Measurements from ENCODE around the gene MYO1F.

Gene MYO1F

DNA sequence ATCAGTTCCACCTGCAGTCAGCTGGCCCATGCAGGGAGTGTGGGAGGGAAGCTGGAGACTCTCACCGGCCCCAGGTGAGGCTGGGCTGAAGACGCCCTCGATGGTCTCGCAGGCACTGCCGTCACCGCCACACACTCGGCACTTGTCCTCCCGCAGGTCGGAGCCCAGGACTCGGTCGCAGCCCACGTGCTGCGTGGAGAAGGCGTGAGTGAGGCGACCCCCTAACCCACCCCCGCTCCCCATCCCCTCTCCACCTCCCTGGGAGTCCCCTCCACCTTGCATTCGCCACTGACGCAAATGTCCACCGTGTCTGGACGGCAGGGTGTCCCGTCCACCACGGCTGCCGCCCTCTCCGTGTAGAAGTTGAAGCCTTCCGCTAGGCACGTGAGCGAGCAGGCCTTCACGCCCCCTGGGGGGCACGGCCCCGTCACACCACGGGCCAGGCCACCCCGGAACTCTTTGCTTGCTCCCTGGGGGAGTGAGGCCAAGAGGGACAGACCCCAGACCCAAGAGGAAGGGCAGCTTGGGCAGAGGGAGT is 12.0 kb upstream of the MYO1F start:
- H3K4me3 ChIP-seq (ENCODE audit: low read depth, low read length), result no peak overlapping the region
- TF ChIP-seq, protein P1, sequence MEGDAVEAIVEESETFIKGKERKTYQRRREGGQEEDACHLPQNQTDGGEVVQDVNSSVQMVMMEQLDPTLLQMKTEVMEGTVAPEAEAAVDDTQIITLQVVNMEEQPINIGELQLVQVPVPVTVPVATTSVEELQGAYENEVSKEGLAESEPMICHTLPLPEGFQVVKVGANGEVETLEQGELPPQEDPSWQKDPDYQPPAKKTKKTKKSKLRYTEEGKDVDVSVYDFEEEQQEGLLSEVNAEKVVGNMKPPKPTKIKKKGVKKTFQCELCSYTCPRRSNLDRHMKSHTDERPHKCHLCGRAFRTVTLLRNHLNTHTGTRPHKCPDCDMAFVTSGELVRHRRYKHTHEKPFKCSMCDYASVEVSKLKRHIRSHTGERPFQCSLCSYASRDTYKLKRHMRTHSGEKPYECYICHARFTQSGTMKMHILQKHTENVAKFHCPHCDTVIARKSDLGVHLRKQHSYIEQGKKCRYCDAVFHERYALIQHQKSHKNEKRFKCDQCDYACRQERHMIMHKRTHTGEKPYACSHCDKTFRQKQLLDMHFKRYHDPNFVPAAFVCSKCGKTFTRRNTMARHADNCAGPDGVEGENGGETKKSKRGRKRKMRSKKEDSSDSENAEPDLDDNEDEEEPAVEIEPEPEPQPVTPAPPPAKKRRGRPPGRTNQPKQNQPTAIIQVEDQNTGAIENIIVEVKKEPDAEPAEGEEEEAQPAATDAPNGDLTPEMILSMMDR (IDR thresholded peaks at IDR 0.05; ENCODE audit: borderline replicate concordance, insufficient read depth, low read depth, low read length), result no peak

DNA sequence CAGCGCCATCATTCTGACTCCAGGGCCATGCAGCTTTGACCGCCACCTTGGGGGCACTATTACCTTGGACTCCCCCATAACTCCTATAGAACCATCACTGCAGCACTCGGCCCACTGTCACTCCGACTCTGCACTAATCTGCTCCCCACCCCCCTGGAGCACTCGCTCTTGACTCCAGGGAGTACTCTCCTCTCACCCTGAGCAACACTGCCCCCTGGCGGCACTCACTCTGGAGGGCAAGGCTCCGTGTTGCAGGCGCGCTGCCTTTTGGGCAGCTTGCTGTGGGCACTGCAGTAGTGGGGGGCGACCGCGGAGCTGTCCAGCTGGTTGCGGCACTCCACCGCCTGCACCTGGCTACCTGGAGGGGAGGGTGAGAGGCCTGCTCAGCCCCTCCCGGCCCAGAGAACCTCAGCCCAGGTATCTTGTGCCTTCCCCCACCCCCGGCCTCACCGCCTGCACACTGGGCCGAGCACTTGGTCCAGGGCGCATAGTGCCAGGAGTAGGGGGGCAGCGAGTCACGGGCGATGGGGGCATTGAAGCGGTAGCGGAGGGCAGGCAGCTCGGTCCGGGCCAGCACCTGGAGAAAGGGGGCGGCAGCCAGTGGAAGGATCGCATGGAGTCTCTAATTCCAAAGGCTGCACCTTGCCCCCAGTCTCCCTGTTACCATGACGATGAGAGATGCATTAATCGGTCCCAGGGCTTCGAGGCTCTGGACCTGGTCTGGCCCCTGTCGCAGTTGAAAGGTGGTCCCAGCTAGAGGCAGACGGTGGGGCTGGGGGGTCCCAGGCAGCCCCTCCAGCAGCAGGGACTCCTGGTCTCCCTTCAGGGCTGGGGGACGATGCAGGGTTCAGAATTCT is 8.9 kb upstream of the MYO1F start:
- H3K4me3 ChIP-seq (ENCODE audit: low read depth, low read length), result no peak overlapping the region
- TF ChIP-seq, protein P1 (IDR thresholded peaks at IDR 0.05; ENCODE audit: borderline replicate concordance, insufficient read depth, low read depth, low read length), result peak; percentile 78

DNA sequence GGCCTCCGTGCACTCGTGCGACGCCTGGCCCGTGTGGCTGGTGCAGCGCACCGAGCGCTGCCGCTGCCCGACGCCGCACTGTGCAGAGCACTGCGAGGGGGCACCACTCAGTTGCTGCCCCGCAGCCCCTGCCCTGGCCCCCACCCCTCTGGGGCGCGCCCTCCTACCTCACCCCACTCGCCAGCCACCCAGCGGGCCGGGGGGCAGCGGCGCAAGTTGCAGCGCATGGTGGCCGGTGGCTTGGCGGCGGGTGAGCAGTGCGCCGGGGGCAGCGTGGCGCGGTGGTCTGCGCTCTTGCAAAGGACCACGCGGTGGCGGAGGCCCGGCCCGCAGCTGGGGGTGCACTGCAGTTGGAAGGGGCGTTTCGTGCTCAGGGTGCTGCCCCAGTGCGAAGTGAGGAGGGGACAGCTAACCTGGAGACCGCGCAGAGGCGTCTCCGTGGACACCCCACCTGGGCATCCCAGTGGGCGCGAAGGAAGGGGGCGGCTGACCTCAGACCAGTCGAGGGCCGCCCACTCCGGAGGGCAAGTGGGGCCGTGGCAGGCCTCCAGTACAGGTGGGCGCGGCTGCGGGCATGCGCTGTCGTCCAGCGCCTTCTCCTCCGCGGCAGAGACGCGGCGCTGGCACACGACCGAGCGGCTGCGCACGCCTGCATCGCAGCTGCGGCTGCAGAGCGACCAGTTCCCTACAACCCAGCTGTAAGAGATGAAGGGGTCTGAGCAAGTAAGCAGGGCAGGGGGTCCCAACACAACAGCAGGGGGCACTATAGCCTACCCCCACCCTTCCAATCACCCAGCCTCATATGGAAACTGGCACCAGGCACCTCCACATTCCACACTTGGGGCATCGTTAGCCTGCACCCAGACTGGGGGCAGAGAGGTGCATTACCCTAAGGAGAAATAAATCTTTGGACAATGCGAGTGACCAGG is 8.0 kb upstream of the MYO1F start:
- H3K4me3 ChIP-seq (ENCODE audit: low read depth, low read length), result no peak overlapping the region
- TF ChIP-seq, protein P1 (IDR thresholded peaks at IDR 0.05; ENCODE audit: borderline replicate concordance, insufficient read depth, low read depth, low read length), result no peak

DNA sequence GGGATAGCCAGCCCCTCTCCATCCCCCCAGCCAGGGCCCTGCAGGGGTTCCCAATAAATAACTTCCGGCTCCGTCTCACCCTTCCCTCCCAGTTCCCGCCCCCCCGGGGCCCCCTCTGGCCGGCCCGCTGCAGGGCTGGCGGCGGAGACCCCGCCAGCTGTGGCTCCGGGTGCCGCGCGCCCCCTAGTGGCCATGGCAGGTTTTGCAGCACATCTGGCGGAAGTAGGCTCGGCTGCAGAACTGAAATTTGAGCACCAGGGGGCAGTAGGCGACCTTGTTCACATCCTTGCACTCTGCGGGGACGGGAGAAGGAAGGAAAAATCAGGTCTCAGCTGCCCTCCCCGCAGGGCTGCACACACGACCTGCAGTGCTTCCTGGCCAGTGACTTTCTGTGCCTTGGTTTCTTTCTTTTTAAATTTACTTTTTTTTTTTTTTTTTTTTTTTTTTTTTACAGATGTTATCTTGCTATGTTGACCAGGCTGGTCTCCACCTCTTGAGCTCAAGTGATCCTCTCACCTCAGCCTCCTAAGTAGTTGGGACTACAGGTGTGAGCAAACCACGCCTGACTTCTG is 3.6 kb upstream of the MYO1F start:
- no peak overlapping the region for H3K4me3 ChIP-seq (ENCODE audit: low read depth, low read length)
- TF ChIP-seq, protein P1 (IDR thresholded peaks at IDR 0.05; ENCODE audit: borderline replicate concordance, insufficient read depth, low read depth, low read length), result peak; percentile 100

DNA sequence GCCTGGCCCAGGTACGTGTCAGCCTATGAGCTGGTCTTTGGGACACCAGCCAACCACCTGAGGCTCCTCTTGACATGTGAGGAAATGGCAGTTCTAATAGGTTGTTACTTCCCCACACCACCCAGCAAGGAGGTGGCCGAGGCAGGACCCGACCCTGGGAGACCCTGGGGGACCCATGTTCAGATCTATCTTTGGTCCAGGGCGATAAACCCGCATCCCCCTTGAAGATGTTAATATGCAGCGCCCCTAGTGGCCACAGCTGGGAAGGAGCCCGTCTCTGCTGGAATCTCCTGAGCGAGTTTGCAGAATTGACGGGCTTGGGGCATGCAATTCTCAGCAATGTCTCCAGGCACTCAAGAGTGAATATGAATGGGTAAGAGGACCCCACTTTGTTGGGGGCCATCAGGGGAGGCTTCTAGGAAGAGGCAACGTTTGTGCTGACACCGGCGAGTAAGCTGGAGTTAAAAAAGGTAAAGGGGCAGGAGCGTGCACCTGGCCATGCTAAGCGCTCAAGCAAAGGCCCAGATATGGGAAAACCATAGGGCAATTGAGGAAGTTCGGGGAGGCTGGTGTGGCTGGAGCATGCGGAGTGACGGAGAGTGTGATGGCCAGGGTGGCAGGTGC is 1.5 kb upstream of the MYO1F start:
- no peak overlapping the region for H3K4me3 ChIP-seq (ENCODE audit: low read depth, low read length)
- TF ChIP-seq, protein P1 (IDR thresholded peaks at IDR 0.05; ENCODE audit: borderline replicate concordance, insufficient read depth, low read depth, low read length), result peak; percentile 90

DNA sequence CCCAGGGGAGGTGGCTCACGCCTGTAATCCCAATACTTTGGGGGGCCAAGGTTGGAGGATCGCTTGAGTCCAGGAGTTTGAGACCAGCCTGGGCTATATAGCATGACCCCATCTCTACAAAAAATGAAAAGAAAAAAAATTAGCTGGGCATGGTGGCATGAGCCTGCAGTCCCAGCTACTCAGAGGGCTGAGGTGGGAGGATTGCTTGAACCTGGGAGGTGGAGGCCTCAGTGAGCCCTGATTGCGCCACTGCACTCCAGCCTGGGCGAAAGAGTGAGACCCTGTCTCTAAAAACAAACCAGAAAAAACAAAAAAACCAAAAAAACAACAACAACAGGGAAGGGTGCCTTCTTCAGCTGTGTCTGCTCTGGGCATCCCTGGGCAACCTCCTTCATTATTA is 499 bp upstream of the MYO1F start:
- TF ChIP-seq, protein P1 (IDR thresholded peaks at IDR 0.05; ENCODE audit: borderline replicate concordance, insufficient read depth, low read depth, low read length), result no peak
- H3K4me3 ChIP-seq (ENCODE audit: low read depth, low read length), result peak overlapping the region; percentile 71

Measured in GM12875 (cell line).